Measurements from ENCODE around the gene PCSK5.
"Not testable (repeated sequence)": the region's sequence is repeated elsewhere in the genome, so short reads cannot be mapped to it uniquely, and the experiment has no call there.

PCSK5 gene

DNA sequence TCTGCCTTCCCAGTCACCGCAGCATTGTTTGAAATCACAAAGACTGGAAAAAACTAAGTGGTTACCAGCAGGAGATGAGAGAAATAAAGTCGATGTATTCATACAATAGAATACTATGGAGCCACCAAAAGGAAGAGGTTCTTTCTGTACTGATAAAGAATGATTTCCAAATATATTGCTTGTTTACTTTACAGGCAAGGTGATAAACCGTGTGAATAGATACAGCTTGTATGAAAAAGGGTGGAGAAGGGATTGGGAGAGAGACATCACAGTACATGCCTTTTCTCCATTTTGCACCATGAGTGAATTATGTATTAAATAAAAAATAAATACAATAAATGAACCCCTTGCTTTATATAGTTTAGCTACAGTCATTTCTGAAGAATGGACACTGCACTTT lies 412.1 kb downstream of the PCSK5 start:
- Histone ChIP-seq H3K4me1 (ENCODE audit: low read length) (no peaks in the 10 kb centered on the region), H3K4me2 (ENCODE audit: low read depth, low read length) (no peak overlapping the region), H4K20me1 (ENCODE audit: insufficient read depth, low read length) (no peaks in the 10 kb centered on the region), H3K9me2 (replicated peaks; ENCODE audit: insufficient read depth, low read length) (no peaks in the 10 kb centered on the region), H3K27me3 (replicated peaks; ENCODE audit: insufficient read depth, low read length) (no peaks in the 10 kb centered on the region), H3K9ac (ENCODE audit: low read length) (no peak overlapping the region), H3K9me3 (replicated peaks; ENCODE audit: insufficient read depth, low read length) (no peaks in the 10 kb centered on the region), H3F3A (ENCODE audit: insufficient read depth, low read length) (no peaks in the 10 kb centered on the region), H3K36me3 (replicated peaks; ENCODE audit: insufficient read depth, low read length) (no peaks in the 10 kb centered on the region), H2AFZ (ENCODE audit: low read length) (no peak overlapping the region), H3K79me2 (ENCODE audit: low read length) (no peaks in the 10 kb centered on the region), H3K27ac (ENCODE audit: low read length) (no peak overlapping the region), H3K4me3 (ENCODE audit: low read length) (no peak overlapping the region)
- TF ChIP-seq, protein P1, sequence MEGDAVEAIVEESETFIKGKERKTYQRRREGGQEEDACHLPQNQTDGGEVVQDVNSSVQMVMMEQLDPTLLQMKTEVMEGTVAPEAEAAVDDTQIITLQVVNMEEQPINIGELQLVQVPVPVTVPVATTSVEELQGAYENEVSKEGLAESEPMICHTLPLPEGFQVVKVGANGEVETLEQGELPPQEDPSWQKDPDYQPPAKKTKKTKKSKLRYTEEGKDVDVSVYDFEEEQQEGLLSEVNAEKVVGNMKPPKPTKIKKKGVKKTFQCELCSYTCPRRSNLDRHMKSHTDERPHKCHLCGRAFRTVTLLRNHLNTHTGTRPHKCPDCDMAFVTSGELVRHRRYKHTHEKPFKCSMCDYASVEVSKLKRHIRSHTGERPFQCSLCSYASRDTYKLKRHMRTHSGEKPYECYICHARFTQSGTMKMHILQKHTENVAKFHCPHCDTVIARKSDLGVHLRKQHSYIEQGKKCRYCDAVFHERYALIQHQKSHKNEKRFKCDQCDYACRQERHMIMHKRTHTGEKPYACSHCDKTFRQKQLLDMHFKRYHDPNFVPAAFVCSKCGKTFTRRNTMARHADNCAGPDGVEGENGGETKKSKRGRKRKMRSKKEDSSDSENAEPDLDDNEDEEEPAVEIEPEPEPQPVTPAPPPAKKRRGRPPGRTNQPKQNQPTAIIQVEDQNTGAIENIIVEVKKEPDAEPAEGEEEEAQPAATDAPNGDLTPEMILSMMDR (IDR thresholded peaks at IDR 0.05; ENCODE audit: low read length), result no peak
- TF ChIP-seq EZH2 (optimal IDR thresholded peaks at IDR 0.05; ENCODE audit: low read depth, low read length) (no peak), EZH2phosphoT487 (IDR thresholded peaks at IDR 0.05; ENCODE audit: low read length) (no peak)
- no peak for DNase-seq

DNA sequence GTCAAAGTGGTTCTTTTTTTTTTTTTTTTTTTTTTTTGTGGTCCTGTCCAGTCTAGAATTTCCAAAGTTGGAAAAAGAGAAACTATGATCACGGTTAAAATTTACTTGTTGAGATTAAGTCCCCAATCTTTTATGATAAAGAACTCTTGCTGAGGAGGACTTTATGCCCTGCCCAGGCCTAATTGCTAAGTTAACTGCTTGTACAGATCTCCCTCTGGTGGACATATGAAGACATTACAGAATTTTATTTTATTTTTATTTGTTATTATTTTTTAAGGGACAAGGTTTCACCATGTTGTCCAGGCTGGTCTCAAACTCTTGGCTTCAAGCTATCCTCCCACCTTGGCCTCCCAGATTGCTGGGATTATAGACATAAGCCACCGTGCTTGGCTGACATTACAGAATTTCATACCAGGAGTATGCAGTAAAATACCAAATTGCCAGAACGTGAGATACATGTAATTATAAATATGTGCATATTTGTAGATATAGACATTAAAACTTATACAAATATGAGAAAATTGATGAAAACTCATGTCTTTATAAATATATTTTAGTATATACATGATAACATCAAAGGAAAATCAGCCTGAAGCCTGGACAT lies 412.6 kb downstream of the PCSK5 start:
- Histone ChIP-seq H3K27me3 (replicated peaks; ENCODE audit: insufficient read depth, low read length) (no peaks in the 10 kb centered on the region), H3K9me2 (replicated peaks; ENCODE audit: insufficient read depth, low read length) (no peaks in the 10 kb centered on the region), H3K9me3 (replicated peaks; ENCODE audit: insufficient read depth, low read length) (no peaks in the 10 kb centered on the region), H3K9ac (ENCODE audit: low read length) (no peak overlapping the region), H4K20me1 (ENCODE audit: insufficient read depth, low read length) (no peaks in the 10 kb centered on the region), H3K79me2 (ENCODE audit: low read length) (no peaks in the 10 kb centered on the region), H3K4me2 (ENCODE audit: low read depth, low read length) (no peak overlapping the region), H3F3A (ENCODE audit: insufficient read depth, low read length) (no peaks in the 10 kb centered on the region), H3K27ac (ENCODE audit: low read length) (no peak overlapping the region), H3K4me1 (ENCODE audit: low read length) (no peaks in the 10 kb centered on the region), H3K4me3 (ENCODE audit: low read length) (no peak overlapping the region), H3K36me3 (replicated peaks; ENCODE audit: insufficient read depth, low read length) (no peaks in the 10 kb centered on the region), H2AFZ (ENCODE audit: low read length) (no peak overlapping the region)
- DNase-seq, result peak; percentile 50
- no peak for TF ChIP-seq EZH2phosphoT487 (IDR thresholded peaks at IDR 0.05; ENCODE audit: low read length)
- TF ChIP-seq, protein P1 (IDR thresholded peaks at IDR 0.05; ENCODE audit: low read length), result peak; percentile 40

DNA sequence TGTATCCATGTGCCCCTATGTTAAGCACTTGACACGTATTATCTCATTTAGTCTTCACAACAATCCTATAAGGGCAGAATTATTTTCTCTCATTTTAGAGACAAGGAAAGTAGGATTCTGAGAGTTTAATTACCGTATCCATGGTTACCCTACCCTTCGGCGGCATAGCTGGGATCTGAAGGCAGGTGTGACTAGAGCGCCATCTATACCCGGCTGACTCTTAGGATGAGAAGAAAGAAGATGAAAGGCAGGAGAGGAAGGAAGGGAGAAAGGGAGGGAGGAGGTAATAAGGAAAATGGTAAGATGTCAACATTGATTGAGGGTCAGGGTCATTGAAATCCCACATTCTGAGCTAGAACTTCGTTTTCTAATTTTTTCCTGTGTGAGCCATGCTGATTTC lies 416.6 kb downstream of the PCSK5 start:
- H3K4me3 ChIP-seq (ENCODE audit: low read length); DNase-seq; H3K9me3 ChIP-seq (replicated peaks; ENCODE audit: insufficient read depth, low read length); H3K36me3 ChIP-seq (replicated peaks; ENCODE audit: insufficient read depth, low read length); H4K20me1 ChIP-seq (ENCODE audit: insufficient read depth, low read length); H3K9ac ChIP-seq (ENCODE audit: low read length); H3K4me2 ChIP-seq (ENCODE audit: low read depth, low read length); H3F3A ChIP-seq (ENCODE audit: insufficient read depth, low read length); H3K27me3 ChIP-seq (replicated peaks; ENCODE audit: insufficient read depth, low read length); H3K27ac ChIP-seq (ENCODE audit: low read length); H3K79me2 ChIP-seq (ENCODE audit: low read length); H3K9me2 ChIP-seq (replicated peaks; ENCODE audit: insufficient read depth, low read length); H3K4me1 ChIP-seq (ENCODE audit: low read length); H2AFZ ChIP-seq (ENCODE audit: low read length): not testable (repeated sequence)

DNA sequence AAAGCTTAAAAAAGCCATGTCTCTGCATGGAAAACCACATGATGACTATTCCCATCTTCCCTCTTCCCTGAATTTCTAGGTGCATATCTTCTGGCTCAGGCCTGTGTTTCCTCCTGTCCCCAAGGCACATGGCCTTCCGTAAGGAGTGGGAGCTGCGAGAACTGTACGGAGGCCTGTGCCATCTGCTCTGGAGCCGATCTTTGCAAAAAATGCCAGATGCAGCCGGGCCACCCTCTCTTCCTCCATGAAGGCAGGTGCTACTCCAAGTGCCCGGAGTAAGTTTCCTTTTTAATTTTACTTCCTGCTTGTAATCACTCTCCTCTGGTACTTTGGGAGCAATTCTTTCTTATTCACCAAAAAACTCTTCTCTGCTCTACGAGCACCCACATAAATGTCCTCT lies 420.1 kb downstream of the PCSK5 start:
- Histone ChIP-seq H2AFZ (ENCODE audit: low read length) (no peak overlapping the region), H3K9me2 (replicated peaks; ENCODE audit: insufficient read depth, low read length) (no peaks in the 10 kb centered on the region), H3K27ac (ENCODE audit: low read length) (no peak overlapping the region), H3K79me2 (ENCODE audit: low read length) (no peaks in the 10 kb centered on the region), H3K36me3 (replicated peaks; ENCODE audit: insufficient read depth, low read length) (no peaks in the 10 kb centered on the region), H3K4me1 (ENCODE audit: low read length) (no peaks in the 10 kb centered on the region), H4K20me1 (ENCODE audit: insufficient read depth, low read length) (no peaks in the 10 kb centered on the region), H3K27me3 (replicated peaks; ENCODE audit: insufficient read depth, low read length) (no peaks in the 10 kb centered on the region), H3F3A (ENCODE audit: insufficient read depth, low read length) (no peaks in the 10 kb centered on the region), H3K9me3 (replicated peaks; ENCODE audit: insufficient read depth, low read length) (no peaks in the 10 kb centered on the region), H3K4me3 (ENCODE audit: low read length) (no peak overlapping the region), H3K9ac (ENCODE audit: low read length) (no peak overlapping the region), H3K4me2 (ENCODE audit: low read depth, low read length) (no peak overlapping the region)
- TF ChIP-seq EZH2phosphoT487 (IDR thresholded peaks at IDR 0.05; ENCODE audit: low read length), result no peak
- TF ChIP-seq EZH2 (optimal IDR thresholded peaks at IDR 0.05; ENCODE audit: low read depth, low read length), result no peak
- TF ChIP-seq, protein P1 (IDR thresholded peaks at IDR 0.05; ENCODE audit: low read length), result no peak
- DNase-seq, result no peak
